Stimulated activated memory B cell treated with anti-CD40 and anti-IgM and Interleukin-4, amounts not matched to agents 10 μg/mL and 1 μg/mL and 100 μg/mL, for 72 hours (primary cell): ENCODE data around the gene HDAC9.
A peak's percentile ranks its signal among the peaks of the same experiment; 100 is the strongest.

ENCODE experiments used
- ATAC-seq: fragments of 150-1000 bp; cut with Tn5 transposase; 2 replicates; pipeline ENCODE4 v1.10.0; 2021
- H3K27ac Mint-ChIP-seq: one replicate; pipeline ENCODE4 v1.8.0; 2022; ENCODE audit warnings: mild to moderate bottlenecking, mixed read lengths
- H3K27me3 Mint-ChIP-seq: one replicate; pipeline ENCODE4 v1.8.0; 2022; ENCODE audit warnings: mixed read lengths
- H3K36me3 Mint-ChIP-seq: one replicate; pipeline ENCODE4 v1.8.0; 2022; ENCODE audit warnings: mixed read lengths
- H3K4me1 Mint-ChIP-seq: one replicate; pipeline ENCODE4 v1.8.0; 2022; ENCODE audit warnings: mixed read lengths
- H3K4me3 Mint-ChIP-seq: one replicate; pipeline ENCODE4 v1.8.0; 2022; ENCODE audit warnings: mild to moderate bottlenecking, moderate library complexity, mixed read lengths
- H3K9me3 Mint-ChIP-seq: one replicate; pipeline ENCODE4 v1.8.0; 2022; ENCODE audit warnings: mixed read lengths

The HDAC9 gene

DNA sequence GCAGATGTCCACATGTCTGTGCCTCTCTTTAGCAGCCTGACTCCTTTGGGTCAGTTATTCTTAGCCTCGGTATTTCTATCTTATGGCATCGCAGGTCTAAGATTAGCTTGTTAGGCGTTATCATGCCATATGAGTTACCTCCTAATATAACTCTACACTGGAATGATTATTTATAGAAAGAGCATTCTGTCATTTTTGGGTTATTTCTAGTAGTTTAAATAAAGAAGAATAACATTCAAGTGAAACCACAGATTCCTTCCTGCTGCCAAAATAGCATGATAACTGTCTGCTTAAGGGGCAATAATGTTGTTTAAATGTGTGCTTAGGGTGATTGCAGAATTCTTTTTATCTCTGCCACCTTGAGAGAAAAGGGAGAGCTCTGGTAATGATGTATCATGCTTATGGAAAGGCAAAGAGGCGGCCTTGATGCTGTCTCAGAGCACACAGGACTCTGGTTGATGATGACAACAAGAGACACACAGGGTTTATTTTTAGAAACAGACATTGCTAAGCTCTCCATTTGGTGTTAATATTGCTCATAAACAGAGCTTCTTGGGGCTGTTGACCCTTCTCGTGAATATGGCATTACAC is 10.4 kb downstream of the HDAC9 start:
- no peaks in the 10 kb centered on the region for H3K27me3 Mint-ChIP-seq
- peak overlapping the region; percentile 85 for H3K27ac Mint-ChIP-seq
- peak overlapping the region; percentile 64 for H3K4me3 Mint-ChIP-seq
- ATAC-seq: peak; percentile 60
- no peaks in the 10 kb centered on the region for H3K36me3 Mint-ChIP-seq
- H3K4me1 Mint-ChIP-seq: peaks cover 82% of the 10 kb centered on the region
- H3K9me3 Mint-ChIP-seq: no peaks in the 10 kb centered on the region

DNA sequence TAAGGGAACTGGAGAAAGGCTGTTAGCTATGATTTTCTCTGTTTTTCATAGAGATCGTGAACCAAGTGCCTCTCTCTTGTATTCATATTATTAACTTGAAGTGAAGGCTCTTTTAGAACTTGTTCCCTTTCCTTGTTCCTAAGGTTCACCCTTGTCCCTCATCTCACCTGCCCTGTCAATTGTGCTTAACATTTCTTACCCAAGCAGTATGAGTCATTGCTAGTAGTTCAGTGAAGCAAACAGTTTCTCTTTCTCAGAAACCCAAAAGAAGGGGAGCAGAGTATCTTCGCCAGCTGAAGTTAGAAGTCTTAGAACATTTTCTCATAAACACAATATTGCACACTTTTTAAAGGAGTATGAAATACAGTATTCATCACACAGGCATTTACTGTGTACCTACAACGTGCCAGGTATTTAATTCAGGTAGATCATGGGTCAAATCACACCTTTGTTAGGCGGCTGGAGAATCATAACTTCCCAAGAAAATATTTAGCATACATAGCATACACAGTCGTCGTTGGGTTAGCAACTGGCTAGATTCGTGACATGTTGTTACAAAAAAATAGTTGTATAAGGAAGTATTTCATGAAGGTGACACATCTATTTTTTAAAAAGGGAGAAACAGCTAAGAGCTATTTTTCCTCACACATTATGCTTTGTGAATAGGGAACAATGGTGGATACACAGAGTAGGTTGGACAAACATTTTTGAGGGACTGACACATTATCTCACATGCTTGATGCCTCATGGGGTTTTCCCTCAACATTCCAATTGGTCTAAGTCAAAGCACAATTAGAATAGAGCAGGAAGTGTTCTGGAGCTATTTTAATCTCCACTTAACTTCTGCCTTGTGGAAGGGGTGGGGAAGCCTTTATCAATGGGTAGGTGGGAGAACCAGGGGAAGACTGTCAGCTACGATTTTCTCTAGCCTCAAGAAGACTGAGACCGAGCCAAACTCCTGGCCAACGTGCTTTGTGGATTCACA is 13.2 kb downstream of the HDAC9 start:
- Mint-ChIP-seq H3K9me3 (no peaks in the 10 kb centered on the region), H3K4me1 (peaks cover 78% of the 10 kb centered on the region), H3K27ac (peak overlapping the region; percentile 97), H3K27me3 (no peaks in the 10 kb centered on the region), H3K4me3 (peak overlapping the region; percentile 77), H3K36me3 (peaks cover 9% of the 10 kb centered on the region)
- peak; percentile 90 for ATAC-seq

DNA sequence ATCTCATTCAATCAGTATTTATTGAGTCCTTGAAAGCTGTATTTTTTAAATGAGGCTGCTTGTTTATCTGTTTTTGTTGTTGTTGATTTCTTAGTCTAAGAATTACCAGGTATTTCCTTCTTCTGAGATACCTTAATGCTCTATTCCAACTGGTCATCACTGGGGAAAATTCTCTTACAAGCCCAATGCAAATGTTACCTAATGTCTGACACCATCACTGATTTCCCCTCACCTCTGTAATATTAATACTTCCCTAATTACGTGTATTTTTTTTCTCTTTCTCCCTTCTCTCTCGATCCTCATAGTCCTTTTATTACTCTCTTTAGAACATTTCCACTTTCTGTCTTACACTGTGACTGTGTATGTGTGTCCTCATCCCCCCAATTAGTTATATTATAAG is 13.9 kb downstream of the HDAC9 start:
- Mint-ChIP-seq H3K27me3 (no peaks in the 10 kb centered on the region), H3K4me3 (peak overlapping the region; percentile 77), H3K9me3 (no peaks in the 10 kb centered on the region), H3K36me3 (peaks cover 9% of the 10 kb centered on the region), H3K4me1 (peaks cover 74% of the 10 kb centered on the region), H3K27ac (peak overlapping the region; percentile 97)
- ATAC-seq: peak; percentile 14

DNA sequence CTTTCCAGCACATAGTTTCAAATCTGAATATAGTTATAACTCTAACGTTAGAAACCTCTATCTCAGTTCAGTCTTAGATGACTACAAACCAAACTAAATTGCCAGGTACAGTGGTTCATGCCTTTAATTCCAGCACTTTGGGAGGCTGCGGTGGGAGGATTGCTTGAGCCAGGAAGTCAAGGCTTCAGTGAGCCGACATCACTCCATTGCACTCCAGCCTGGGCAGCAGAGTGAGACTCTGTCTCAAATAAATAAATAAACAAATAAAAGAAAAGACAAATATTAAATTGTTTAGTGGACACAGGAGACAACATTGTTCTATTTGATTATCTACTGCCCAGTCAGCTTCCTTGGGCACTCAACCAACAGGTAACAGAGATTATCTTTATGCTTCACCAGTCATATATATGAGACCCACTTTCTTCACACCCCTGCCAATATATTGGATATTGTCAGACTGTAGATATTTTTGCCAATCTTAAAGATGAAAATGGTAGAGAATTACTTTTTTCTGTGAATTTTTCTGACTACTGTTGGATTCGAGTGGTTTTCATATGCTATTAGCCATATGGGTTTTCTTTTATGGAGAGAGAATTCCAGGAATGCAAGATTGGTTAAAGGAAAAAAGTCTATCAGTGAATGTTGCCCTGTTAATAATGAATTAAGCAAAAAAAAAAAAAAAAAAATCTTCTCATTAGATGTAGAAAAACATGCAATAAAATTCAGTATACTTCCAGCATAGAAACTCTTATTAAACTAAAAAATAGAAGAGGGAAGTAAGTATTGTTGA is 16.0 kb downstream of the HDAC9 start:
- Mint-ChIP-seq H3K27me3 (no peaks in the 10 kb centered on the region), H3K27ac (peak overlapping the region; percentile 97), H3K4me1 (peaks cover 57% of the 10 kb centered on the region), H3K4me3 (peak overlapping the region; percentile 63), H3K36me3 (peaks cover 9% of the 10 kb centered on the region), H3K9me3 (no peaks in the 10 kb centered on the region)
- ATAC-seq: no peak

DNA sequence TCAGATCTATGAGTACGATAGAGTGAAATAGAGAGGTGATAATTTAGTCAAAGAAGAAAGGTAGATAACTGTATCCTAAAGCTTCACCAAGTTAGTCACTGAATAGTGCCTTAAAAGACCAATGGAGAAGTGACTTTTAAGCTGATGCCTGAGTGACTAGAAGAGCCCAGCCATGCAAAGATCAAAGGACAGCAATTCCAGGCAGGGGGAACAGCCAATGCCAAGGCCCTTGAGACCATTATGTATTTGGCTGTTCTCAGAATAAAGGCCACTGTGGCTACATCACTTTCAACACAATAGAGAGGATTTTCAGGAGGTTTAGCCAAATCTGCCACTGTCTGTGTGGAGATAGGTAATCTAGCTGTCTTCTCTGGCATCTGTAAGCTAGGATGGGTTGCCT is 17.8 kb downstream of the HDAC9 start:
- H3K9me3 Mint-ChIP-seq: no peaks in the 10 kb centered on the region
- H3K4me1 Mint-ChIP-seq: peaks cover 60% of the 10 kb centered on the region
- peaks cover 14% of the 10 kb centered on the region for H3K36me3 Mint-ChIP-seq
- no peak for ATAC-seq
- H3K27ac Mint-ChIP-seq: peak overlapping the region; percentile 75
- H3K4me3 Mint-ChIP-seq: no peak overlapping the region
- H3K27me3 Mint-ChIP-seq: no peaks in the 10 kb centered on the region

DNA sequence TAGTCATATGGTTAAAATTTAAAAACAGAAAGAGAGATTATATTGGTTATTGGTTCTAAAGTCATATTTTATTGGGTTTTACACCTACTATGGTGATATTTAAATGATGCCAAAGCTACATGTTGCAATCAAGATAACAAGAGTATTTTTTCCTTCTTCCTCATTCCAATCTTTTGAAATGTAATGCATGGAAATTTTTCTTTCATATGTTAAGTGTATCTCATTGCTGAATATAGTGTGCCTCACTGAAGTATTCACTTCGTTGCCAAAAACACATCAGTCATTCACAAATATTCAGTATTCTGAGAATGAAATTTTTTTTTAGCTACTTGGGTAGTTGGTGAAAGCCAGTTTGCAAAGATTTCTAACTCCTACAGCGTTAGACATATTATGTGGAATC is 19.5 kb downstream of the HDAC9 start:
- Mint-ChIP-seq H3K36me3 (peaks cover 14% of the 10 kb centered on the region), H3K4me1 (peaks cover 58% of the 10 kb centered on the region), H3K27ac (no peak overlapping the region), H3K27me3 (no peaks in the 10 kb centered on the region), H3K4me3 (no peak overlapping the region), H3K9me3 (no peaks in the 10 kb centered on the region)
- ATAC-seq: no peak

DNA sequence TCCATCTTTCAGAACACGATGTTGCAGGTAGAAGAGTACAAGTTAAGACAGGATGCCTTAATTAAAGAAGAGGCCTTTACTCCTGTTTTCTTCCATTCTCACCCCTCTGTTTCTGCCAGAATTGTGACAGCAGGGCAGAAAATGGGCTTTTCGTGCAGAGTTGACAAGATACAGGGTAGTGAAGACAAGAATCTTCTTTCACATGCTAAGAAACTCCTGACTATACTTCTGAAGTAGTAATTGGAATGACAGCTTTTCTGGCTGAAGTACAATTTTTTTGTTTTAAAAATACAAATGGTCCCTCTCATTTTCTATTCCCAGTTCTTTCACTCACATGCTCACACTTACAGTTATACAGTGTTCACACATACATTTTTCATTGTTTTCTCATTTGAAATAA is 22.1 kb downstream of the HDAC9 start:
- Mint-ChIP-seq H3K36me3 (peaks cover 13% of the 10 kb centered on the region), H3K9me3 (no peaks in the 10 kb centered on the region), H3K4me3 (peak overlapping the region; percentile 62), H3K27ac (peak overlapping the region; percentile 89), H3K4me1 (peaks cover 60% of the 10 kb centered on the region), H3K27me3 (no peaks in the 10 kb centered on the region)
- no peak for ATAC-seq

DNA sequence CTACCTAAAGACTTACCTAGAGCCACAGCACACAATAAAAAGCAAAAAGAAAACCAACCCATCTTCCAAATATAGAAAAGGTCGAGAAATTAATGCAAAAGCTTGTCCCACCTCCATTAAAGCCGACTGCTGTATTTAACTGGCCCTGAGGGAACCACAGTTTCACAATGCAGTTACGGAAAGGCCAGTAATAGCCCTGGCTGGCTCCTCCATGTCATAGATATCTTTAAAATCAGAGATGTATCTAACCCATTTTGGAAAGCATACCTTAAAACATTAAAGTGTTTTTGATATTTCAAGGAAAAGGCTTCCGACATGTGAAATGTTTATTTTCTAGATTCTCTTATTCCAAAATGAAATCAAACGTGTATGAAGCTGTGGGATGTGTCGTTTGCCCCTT is 23.0 kb downstream of the HDAC9 start:
- peak overlapping the region; percentile 89 for H3K27ac Mint-ChIP-seq
- H3K36me3 Mint-ChIP-seq: peaks cover 15% of the 10 kb centered on the region
- peaks cover 60% of the 10 kb centered on the region for H3K4me1 Mint-ChIP-seq
- no peak for ATAC-seq
- H3K27me3 Mint-ChIP-seq: no peaks in the 10 kb centered on the region
- peak overlapping the region; percentile 47 for H3K4me3 Mint-ChIP-seq
- no peaks in the 10 kb centered on the region for H3K9me3 Mint-ChIP-seq

DNA sequence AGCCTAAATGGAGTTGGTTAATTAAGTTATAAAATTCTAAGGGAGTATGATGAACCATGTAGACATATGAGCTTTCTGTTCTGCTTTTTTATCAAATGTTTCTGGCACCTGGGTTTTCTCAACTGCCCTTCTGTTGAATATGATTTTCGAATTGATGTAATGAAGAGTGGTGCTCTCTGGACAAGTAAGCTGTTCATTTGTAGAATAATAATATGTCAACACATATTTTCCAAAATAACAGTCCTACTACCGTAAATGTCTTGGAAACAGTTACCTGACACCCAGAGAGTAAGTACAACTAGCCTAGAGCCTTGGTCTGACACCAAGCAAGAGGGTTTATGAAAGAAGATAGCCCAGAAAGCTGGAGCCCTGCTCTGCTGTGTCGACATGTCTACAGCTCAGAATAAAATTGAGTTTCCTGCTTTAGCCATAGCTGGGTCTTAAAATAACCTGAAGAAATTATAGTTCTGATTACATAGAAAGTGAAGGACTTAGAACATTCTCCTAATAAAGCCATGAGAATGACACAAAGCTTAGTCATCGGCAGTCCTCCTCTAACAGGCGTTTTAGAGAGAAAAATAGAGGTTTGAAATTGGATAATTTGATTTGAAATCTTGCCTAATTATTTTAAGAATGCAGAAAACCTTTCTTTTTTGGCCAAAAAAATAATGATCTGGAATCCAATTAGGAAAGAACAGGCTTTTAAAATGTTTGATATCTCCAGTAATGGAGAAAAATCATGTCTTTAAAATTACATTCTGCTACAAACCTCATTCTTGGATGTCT is 25.1 kb downstream of the HDAC9 start:
- peak overlapping the region; percentile 81 for H3K4me3 Mint-ChIP-seq
- H3K27ac Mint-ChIP-seq: peak overlapping the region; percentile 93
- H3K27me3 Mint-ChIP-seq: no peaks in the 10 kb centered on the region

DNA sequence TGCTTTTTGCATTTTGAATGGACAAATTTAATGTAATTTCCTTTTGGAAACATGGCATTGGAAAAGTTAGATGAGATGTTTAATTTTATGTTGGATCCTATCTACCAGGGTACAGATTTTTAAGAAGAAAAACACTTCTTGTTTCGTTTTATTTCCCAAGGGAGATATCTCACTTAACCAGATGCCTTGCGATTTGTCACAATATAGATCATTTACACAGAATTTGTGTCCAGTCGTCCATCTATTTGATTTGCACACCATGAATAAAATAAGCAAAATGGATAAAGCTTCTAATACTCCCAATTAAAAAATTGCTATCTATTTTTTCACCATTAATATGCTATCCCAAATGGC is 25.7 kb downstream of the HDAC9 start:
- H3K36me3 Mint-ChIP-seq: peaks cover 19% of the 10 kb centered on the region
- H3K4me1 Mint-ChIP-seq: peaks cover 66% of the 10 kb centered on the region
- H3K9me3 Mint-ChIP-seq: no peaks in the 10 kb centered on the region
- H3K27me3 Mint-ChIP-seq: no peaks in the 10 kb centered on the region
- peak overlapping the region; percentile 93 for H3K27ac Mint-ChIP-seq
- no peak for ATAC-seq
- peak overlapping the region; percentile 81 for H3K4me3 Mint-ChIP-seq

More for the DNA sequence above, 25.1 kb downstream of the HDAC9 start:
- Mint-ChIP-seq H3K4me1 (peaks cover 61% of the 10 kb centered on the region), H3K9me3 (no peaks in the 10 kb centered on the region), H3K36me3 (peaks cover 19% of the 10 kb centered on the region)
- ATAC-seq: peak; percentile 91

DNA sequence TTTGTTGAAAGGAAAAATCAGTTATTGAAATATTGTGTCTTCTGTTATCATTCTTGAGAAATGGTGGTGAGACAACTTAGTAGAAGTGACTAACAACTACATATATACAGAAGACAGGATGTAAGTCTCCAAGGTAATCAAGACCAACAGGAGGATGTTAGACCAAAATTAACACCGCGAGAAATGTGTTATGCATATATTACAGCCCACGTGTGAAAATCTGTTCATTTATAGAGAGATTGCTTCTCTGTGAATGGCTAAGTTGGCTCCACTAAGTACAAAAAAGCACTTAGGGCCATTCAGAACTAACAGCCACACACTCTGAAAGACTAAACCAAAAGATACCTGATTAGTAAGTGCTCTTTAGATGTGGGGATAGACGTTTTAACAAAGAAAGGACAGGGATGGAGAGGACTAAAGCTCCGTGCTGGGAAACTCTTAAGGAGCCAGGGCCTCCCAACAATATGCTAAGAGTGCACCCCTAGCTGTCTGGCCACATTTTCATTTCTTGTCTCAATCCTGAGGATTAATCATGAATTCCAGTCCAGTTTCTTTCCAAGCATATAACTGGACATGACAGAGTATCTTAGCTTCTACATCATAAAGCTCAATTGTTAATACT is 26.5 kb downstream of the HDAC9 start:
- H3K27ac Mint-ChIP-seq: peak overlapping the region; percentile 93
- H3K4me1 Mint-ChIP-seq: peaks cover 74% of the 10 kb centered on the region
- H3K27me3 Mint-ChIP-seq: no peaks in the 10 kb centered on the region
- H3K9me3 Mint-ChIP-seq: no peaks in the 10 kb centered on the region
- H3K36me3 Mint-ChIP-seq: peaks cover 19% of the 10 kb centered on the region
- peak; percentile 69 for ATAC-seq
- H3K4me3 Mint-ChIP-seq: peak overlapping the region; percentile 49

DNA sequence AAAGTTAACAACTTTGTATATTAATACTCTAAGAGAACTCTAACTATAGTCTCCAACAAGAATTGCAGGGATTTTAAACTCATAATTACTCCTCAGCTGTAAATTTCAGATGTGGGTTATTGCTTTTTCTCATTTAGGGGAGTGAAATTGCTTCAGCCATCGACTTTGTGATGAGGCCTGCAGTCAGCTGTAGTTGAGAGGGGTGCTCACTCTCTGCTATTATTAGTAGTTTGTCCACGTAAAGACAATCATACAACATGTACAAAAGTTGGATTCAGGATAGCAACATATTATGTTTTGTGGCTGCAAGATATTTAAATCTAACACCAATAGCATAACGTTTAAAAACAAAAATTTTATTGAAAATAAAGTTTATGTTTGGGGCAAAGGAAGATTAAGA is 28.7 kb downstream of the HDAC9 start:
- H3K27ac Mint-ChIP-seq: peak overlapping the region; percentile 93
- no peaks in the 10 kb centered on the region for H3K9me3 Mint-ChIP-seq
- H3K36me3 Mint-ChIP-seq: peaks cover 13% of the 10 kb centered on the region
- no peak for ATAC-seq
- H3K27me3 Mint-ChIP-seq: no peaks in the 10 kb centered on the region
- H3K4me3 Mint-ChIP-seq: no peak overlapping the region
- peaks cover 65% of the 10 kb centered on the region for H3K4me1 Mint-ChIP-seq

DNA sequence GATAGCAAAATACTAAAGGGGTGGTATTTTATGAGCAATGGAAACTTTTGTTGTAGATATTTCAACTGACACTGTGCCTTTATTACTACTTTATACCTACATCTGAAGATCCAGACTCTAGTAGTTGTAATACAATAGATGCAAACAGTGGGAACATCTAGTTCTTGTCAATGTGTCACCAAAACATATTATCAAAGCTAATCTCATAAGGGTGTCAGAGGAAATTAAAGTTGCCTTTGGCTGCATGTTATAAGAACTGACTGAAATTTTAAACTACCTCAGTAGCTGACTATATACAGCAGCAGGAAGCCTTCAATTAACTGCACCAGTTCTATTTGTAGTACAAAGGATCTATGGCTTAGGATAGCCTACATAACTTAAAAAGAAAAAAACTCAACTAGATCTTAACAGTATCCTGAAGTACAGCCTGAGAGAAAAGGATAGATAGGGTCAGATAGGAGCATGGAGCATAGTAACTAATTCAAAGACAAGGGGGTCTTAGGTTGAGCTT is 30.9 kb downstream of the HDAC9 start:
- H3K27me3 Mint-ChIP-seq: no peaks in the 10 kb centered on the region
- H3K4me3 Mint-ChIP-seq: peak overlapping the region; percentile 61
- H3K4me1 Mint-ChIP-seq: peaks cover 63% of the 10 kb centered on the region
- ATAC-seq: no peak
- H3K36me3 Mint-ChIP-seq: peaks cover 13% of the 10 kb centered on the region
- peak overlapping the region; percentile 82 for H3K27ac Mint-ChIP-seq
- H3K9me3 Mint-ChIP-seq: no peaks in the 10 kb centered on the region

DNA sequence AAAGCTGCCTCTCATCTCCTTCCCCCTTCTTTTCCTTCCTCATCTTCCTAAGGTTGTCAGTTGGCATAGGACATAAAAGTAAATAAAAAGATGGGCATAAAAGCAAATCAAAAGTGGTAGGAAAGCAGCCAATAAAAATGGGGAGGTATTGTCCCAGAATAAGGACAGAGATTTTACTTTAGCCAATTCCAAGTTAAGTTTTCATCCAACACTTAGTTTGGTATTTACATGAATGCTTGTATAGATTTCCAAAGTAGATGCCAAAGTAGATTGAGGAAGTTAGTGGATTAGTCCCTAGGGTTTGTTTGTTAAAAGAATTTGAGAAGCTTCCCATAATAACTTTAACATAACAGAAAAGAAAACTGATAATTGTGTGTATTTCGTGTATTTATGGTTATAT is 33.7 kb downstream of the HDAC9 start:
- no peak for ATAC-seq
- H3K27me3 Mint-ChIP-seq: no peaks in the 10 kb centered on the region
- no peak overlapping the region for H3K4me3 Mint-ChIP-seq
- H3K27ac Mint-ChIP-seq: peak overlapping the region; percentile 93
- peaks cover 13% of the 10 kb centered on the region for H3K36me3 Mint-ChIP-seq
- peaks cover 65% of the 10 kb centered on the region for H3K4me1 Mint-ChIP-seq
- H3K9me3 Mint-ChIP-seq: no peaks in the 10 kb centered on the region
